Coronary artery (tissue), 2 donors: ENCODE results near the gene GATAD1.
"Not testable (repeated sequence)": the region's sequence is repeated elsewhere in the genome, so short reads cannot be mapped to it uniquely, and the experiment has no call there.

Source experiments
- DNase-seq: peaks from one replicate; pipeline ENCODE4 v3.0.0-alpha.2; 2017; ENCODE audit warnings: low spot score
- H3K27ac ChIP-seq, 2 donors: fragments of 200-600 bp; sonication (generic); one replicate each; pipeline ENCODE4 v1.5.1; 2016 to 2019
- H3K4me3 ChIP-seq: fragments of 200-600 bp; sonication (generic); 2 replicates; pipeline ENCODE4 v1.5.1; 2016; ENCODE audit warnings: mild to moderate bottlenecking, moderate library complexity
- TF ChIP-seq, protein P1 (sequence below): fragments of 200-600 bp; sonication (generic); IDR thresholded peaks from one replicate; pipeline ENCODE4 v1.5.1; 2019; ENCODE audit warnings: antibody characterized with exemption

GATAD1 gene

GRCh38 chr7:92478095-92478494 lies 30.8 kb downstream of the GATAD1 start:
- no peak for DNase-seq
- H3K27ac ChIP-seq: no peak overlapping the region
- TF ChIP-seq, protein P1, sequence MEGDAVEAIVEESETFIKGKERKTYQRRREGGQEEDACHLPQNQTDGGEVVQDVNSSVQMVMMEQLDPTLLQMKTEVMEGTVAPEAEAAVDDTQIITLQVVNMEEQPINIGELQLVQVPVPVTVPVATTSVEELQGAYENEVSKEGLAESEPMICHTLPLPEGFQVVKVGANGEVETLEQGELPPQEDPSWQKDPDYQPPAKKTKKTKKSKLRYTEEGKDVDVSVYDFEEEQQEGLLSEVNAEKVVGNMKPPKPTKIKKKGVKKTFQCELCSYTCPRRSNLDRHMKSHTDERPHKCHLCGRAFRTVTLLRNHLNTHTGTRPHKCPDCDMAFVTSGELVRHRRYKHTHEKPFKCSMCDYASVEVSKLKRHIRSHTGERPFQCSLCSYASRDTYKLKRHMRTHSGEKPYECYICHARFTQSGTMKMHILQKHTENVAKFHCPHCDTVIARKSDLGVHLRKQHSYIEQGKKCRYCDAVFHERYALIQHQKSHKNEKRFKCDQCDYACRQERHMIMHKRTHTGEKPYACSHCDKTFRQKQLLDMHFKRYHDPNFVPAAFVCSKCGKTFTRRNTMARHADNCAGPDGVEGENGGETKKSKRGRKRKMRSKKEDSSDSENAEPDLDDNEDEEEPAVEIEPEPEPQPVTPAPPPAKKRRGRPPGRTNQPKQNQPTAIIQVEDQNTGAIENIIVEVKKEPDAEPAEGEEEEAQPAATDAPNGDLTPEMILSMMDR: no peak
- no peak overlapping the region for H3K4me3 ChIP-seq

DNA sequence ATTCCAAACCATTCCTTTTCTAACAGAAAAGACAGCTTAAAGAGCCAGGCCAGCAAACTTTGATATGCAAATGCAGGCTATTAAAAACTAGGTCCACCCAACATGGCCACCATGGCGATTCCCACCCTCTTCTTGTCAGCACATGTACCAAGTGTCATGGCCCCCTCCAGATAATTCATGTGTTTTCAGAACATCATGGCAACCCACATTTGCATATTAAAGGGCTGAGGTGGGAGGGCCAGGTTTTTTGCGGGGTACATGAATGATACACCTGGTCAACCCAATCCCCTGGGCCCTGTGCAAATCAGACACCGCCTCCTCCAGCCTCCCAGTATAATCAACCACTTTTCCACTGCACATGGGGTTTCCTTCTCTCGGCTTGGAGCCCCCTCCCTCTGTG lies 31.4 kb downstream of the GATAD1 start:
- H3K4me3 ChIP-seq: no peak overlapping the region
- no peak overlapping the region for H3K27ac ChIP-seq
- DNase-seq: no peak
- TF ChIP-seq, protein P1: no peak

GRCh38 chr7:92479146-92479545 lies 31.9 kb downstream of the GATAD1 start:
- H3K27ac ChIP-seq, DNase-seq, H3K4me3 ChIP-seq: not testable (repeated sequence)

DNA sequence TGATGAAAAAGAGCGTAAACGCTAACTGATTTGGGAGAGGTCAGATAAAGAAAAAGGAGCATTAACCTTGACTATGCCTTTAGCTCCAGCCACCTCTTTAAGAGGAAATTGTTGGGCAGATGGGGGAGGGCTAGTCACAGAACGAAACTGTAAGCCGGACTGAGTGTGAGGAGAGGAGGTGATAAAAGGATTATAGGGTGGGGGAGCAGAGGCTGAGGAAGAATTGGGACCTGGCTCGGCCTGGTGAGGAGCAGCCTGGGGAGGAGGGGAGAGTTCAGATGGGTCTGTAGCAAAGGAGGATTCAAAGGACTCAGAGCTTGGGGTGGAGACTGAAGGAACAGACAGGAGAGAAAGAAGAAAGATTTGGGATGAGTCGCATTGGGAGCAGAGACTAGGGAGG lies 36.3 kb downstream of the GATAD1 start:
- not testable (repeated sequence) for DNase-seq, H3K4me3 ChIP-seq, H3K27ac ChIP-seq

GRCh38 chr7:92484226-92484625 lies 36.9 kb downstream of the GATAD1 start:
- H3K4me3 ChIP-seq, DNase-seq, H3K27ac ChIP-seq: not testable (repeated sequence)

GRCh38 chr7:92485267-92485892 lies 38.1 kb downstream of the GATAD1 start:
- Histone ChIP-seq H3K27ac (no peak overlapping the region), H3K4me3 (no peak overlapping the region)
- TF ChIP-seq, protein P1: no peak
- no peak for DNase-seq

DNA sequence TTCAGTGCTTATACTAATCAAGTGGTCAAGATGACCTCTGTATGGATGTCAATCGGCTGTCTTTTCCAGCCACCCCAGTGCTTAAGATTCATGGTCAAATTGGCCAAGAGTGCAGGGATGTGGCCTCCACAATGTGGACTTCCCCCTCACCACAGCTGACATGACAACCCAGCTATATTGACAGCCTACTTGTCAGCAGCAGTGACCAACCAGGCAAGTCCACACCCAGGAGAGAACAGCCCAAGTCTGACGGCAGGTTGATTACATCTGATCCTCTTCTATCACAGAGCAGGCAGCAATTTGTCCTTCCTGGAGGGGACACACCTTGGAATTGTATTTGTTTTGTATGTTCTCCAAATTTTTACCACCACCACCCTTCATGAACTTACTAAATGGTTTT lies 38.7 kb downstream of the GATAD1 start:
- TF ChIP-seq, protein P1: no peak
- Histone ChIP-seq H3K4me3 (no peak overlapping the region), H3K27ac (no peak overlapping the region)
- DNase-seq: no peak

GRCh38 chr7:92487804-92488203 lies 40.5 kb downstream of the GATAD1 start:
- no peak overlapping the region for H3K4me3 ChIP-seq
- DNase-seq: no peak
- H3K27ac ChIP-seq: no peak overlapping the region
- TF ChIP-seq, protein P1: no peak

GRCh38 chr7:92489634-92490033 lies 42.4 kb downstream of the GATAD1 start:
- Histone ChIP-seq H3K27ac (no peak overlapping the region), H3K4me3 (no peak overlapping the region)
- TF ChIP-seq, protein P1: no peak
- no peak for DNase-seq
